ENCODE results near the gene TATDN2. TPM values are rescaled to one million over a fixed set of nuclear protein-coding genes. Genes with fewer than 3 reads are reported as not detected.
A peak's percentile ranks its signal among the peaks of the same experiment; 100 is the strongest.

TATDN2 gene
- total and polyA plus RNA-seq, 8 donors, result 29.1 to 42.1 (median 36.1) TPM

DNA sequence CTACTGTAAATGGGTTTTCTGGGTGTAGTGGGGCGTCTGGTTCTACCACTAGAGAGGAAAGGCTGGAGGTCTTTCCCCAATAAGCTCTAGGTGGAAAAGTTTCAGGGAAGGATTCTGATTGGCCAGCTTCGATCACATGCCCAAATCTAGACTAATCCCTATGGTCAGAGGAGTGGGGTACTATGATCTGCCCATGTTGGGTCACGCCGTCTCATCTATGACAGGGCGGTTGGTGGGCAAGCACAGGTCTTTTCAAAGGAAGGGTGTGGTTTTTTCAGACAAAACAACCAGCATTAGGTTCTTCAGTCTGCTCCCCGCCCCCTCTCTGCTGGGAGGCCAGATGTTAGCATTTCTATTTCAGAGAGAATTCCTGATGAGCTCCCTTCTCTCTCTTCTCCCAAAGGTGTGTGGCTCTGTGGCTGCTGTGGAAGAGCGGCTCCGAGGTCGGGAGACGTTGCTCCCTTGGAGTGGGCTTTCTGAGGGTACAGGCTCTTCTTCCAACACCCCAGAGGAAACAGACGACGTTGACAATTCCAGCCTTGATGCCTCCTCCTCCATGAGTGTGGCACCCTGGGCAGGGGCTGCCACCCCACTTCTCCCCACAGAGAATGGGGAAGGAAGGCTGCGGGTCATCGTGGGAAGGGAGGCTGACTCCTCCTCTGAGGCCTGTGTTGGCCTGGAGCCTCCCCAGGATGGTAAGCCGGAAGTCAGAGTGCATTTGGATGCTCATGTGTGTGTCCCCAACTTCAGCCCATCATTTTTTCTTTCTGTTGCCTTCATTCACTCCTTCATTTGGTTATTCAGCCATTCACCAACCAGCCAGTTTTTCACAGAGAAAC, 9.7 kb upstream of the TATDN2 start:
- H3K4me1 ChIP-seq, result peaks cover 0 to 14% of the 10 kb centered on the region in 2 donors
- H3K36me3 ChIP-seq, result peaks cover 0 to 92% of the 10 kb centered on the region in 2 donors
- no peak for ATAC-seq
- no peak for DNase-seq
- no peaks in the 10 kb centered on the region for H3K9me3 ChIP-seq
- H3K4me3 ChIP-seq, result no peak overlapping the region
- no peaks in the 10 kb centered on the region for H3K27me3 ChIP-seq
- no peak for TF ChIP-seq CTCF (IDR thresholded peaks at IDR 0.05)
- no peak overlapping the region for H3K27ac ChIP-seq
- intact Hi-C loops (cut with DNase I), result no loop called here

GRCh38 chr3:10240799-10241198, 7.5 kb upstream of the TATDN2 start:
- no peak for DNase-seq
- Histone ChIP-seq H3K4me3 (no peak overlapping the region), H3K4me1 (peaks cover 0 to 29% of the 10 kb centered on the region in 2 donors), H3K27me3 (no peaks in the 10 kb centered on the region), H3K27ac (no peak overlapping the region), H3K36me3 (peaks cover 0 to 92% of the 10 kb centered on the region in 2 donors), H3K9me3 (peaks cover 0 to 18% of the 10 kb centered on the region in 2 donors)
- intact Hi-C loops (cut with DNase I), result no loop called here
- no peak for ATAC-seq
- TF ChIP-seq CTCF (IDR thresholded peaks at IDR 0.05), result no peak

GRCh38 chr3:10242182-10243065, 5.8 kb upstream of the TATDN2 start:
- no peak for TF ChIP-seq CTCF (IDR thresholded peaks at IDR 0.05)
- no peaks in the 10 kb centered on the region for H3K27me3 ChIP-seq
- H3K9me3 ChIP-seq, result peaks cover 0 to 23% of the 10 kb centered on the region in 2 donors
- ATAC-seq, result peak; percentile 73
- DNase-seq, result no peak
- peaks cover 0 to 31% of the 10 kb centered on the region in 2 donors for H3K4me1 ChIP-seq
- H3K36me3 ChIP-seq, result peaks cover 0 to 80% of the 10 kb centered on the region in 2 donors
- peak overlapping the region; percentile 4 to 6 for H3K27ac ChIP-seq
- H3K4me3 ChIP-seq, result no peak overlapping the region
- intact Hi-C loops (cut with DNase I), result no loop called here

DNA sequence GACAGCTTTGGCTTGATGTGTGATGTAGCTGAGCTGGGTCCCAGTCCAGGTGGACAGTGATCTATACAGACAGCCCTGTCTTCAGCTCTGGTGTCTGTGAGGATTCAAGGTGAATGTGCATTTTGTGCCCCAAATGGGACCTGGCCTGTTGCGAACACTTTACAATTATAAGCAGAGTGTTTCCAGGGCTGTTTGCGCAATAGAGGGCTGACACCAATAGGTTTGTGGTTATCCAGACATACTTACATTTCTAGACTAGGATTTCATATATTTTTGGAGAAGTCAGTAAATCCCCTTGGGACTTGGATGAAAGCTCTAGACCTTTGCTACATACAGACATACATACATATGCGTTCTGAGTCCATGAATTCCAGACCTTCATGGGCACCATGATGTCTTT, 4.2 kb upstream of the TATDN2 start:
- H3K9me3 ChIP-seq, result peaks cover 0 to 23% of the 10 kb centered on the region in 2 donors
- no peak for ATAC-seq
- peak overlapping the region in 1 of 2 donors; percentile 68 for H3K27ac ChIP-seq
- no peak overlapping the region for H3K4me3 ChIP-seq
- TF ChIP-seq CTCF (IDR thresholded peaks at IDR 0.05), result no peak
- H3K4me1 ChIP-seq, result peaks cover 0 to 38% of the 10 kb centered on the region in 2 donors
- intact Hi-C loops (cut with DNase I), result no loop called here
- peaks cover 0 to 67% of the 10 kb centered on the region in 2 donors for H3K36me3 ChIP-seq
- no peaks in the 10 kb centered on the region for H3K27me3 ChIP-seq
- no peak for DNase-seq

Measured in left lung (tissue), 10 donors.